CD4-positive, alpha-beta T cell treated with Interleukin-6 at 100 ng/mL for 8 hours (primary cell): ENCODE results near the gene PTBP1.

Source experiments
- DNase-seq: peaks from one replicate; pipeline ENCODE4 v3.0.0-alpha.2; 2020; ENCODE audit warnings: mixed read lengths, low spot score

Gene PTBP1

DNA sequence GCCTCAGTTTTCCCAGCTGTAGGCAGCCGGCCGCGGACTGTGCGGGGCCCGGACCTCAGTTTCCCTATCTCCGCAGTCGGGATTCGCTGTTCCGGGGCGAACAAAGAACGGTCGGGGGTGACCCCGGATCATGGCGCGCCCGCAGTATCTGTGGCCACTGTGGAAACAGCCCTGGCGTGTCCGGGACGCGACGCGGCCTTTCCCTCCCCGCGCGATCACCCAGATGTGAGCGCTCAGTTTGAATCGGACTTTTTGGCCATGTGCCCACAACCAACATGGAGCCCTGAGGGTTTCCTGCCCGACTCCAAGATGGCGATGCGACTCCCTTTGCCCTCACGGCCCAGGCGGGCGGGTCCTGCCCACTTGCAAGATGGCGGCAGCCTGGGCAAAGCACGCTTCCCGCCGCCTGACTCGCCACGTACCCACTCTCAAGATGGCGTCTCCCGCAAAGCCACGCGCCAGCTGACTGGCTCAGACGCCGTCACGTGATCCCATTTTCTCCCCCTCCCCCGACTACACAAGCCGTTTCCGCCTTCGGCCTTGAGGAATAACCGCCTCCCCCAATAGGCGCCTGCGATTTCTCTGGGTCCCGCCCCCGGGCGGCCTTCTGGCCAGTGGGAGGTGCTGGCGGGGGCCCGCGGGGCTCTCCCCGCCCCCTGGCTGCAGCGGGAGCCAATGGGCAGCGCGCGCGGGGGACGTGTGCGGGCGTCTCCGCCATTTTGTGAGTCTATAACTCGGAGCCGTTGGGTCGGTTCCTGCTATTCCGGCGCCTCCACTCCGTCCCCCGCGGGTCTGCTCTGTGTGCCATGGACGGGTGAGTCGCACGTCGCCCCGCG lies at the start of gene PTBP1:
Gene PTBP1, plus strand, starts transcription at position 761 of the 836 bp plus-strand sequence. Its CDS starts 46 bp downstream, at position 807.
- DNase-seq: peak; percentile 100

DNA sequence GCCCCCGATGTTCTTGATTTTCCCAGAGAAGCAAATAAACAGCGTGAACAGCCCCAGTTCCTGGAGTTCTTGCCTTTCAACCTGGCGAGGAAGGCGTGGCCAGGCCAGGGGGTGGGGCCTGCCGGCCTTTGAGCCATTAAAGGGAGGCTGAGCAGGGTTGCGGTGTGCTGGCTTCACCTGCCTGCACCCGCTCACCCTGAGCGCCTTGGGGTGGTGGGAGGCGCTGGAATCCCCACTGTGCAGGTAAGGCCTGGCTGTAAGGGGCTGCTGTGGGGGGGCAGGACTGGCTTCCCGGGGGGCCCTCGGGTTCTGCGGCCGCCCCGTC lies 49.0 kb upstream of the PTBP1 start:
- no peak for DNase-seq

DNA sequence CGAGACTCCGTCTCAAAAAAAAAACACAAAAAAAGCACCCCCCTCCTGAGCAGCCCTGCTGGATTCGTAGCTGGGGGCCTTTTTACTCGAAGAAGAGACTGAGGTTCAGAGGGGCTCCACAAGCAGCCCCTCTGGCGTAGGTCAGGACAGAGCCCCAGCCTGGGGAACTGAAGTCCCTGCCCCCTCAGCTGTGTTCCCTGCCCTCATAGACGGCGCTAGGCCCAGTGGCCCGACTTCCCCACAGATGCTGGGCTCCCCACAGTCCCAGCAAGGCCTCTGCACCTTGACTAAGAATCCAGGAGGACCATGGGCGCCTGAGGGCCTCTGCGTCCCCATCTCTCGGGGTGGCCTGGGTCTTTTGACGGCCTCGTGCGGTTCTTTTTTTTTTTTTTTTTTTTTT lies 47.4 kb upstream of the PTBP1 start:
- no peak for DNase-seq

DNA sequence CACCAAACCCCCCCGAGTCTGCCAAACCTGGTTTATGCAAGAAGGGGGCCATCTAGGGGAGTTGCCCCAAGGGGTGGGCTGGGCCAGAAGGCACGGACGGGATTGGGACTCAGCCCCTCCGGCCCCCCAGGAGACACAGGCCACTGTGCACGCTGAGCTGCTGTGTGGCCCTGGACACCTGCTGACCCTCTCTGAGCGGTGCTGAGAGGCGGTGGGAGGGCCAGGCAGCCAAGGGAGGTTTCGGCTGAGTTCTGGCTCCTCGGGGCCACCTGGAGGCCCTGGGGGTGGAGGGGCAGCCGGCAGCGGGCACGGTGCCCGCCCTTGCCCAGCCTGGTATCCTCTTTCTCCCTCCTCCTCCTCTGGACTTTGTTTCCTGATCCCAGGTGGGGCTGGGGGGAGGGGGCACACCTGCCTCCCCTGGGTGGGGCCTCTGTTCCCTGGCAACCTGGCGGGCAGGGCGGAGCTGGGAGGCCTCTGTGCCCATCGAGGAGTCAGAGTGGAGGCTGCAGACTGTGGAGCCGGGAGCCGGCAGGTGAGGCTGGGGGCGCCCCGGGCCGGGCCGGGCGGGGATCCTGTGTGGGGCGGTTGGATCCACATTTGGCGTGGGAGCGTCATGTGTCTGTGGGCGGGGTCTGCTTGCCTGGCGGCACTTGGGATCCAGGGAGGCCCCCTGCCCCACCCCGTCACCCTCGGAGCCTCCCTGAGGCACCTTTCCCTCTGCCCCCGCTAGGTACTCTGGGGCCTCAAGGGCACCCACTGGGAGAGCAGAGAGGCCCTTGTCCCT lies 46.4 kb upstream of the PTBP1 start, which contains the start of gene MISP:
Gene MISP, plus strand, starts transcription at position 473 of the 784 bp plus-strand sequence. CDS start 5,835 bp downstream, outside the sequence.
- no peak for DNase-seq

DNA sequence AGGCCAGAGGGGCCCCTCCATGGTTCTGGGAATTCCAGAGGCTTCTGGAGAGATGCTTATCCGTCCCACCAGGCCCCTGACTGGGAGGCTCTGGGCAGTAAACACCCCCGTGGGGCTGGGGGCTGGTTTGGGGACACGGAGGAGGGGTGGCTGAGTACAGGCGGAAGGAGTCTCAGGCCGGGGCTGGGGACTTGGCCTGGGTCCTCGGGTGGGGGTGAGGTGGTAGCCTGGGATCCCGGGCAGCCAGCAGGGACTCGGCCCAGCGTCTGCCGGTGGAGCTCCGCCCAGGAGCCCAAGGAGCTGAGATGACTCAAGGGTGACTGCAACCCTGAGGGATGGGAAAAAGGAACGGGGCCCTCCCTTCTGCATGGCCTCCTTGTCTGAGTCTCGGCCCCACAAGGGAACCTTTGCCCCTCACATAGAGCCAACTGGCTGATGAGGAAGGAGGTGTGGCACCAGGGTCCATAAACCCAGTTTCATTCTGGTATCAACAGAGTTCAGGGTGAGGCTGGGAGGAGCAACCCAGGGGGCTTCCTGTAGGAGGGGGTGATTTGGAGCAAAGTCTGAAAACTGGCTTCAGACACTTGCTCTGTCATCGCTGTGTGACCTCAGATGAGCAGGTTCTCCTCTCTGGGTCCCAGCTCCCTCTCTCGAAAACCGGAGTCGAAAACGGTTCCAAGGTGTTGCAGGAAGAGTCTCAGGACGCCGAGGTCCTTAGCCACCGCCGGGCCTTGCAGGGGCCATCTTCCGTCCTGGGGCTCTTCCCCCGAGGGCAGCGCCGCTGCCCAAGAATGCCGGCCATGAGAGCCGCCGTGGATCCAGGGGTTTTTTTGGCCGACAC lies 45.5 kb upstream of the PTBP1 start:
- DNase-seq: no peak

DNA sequence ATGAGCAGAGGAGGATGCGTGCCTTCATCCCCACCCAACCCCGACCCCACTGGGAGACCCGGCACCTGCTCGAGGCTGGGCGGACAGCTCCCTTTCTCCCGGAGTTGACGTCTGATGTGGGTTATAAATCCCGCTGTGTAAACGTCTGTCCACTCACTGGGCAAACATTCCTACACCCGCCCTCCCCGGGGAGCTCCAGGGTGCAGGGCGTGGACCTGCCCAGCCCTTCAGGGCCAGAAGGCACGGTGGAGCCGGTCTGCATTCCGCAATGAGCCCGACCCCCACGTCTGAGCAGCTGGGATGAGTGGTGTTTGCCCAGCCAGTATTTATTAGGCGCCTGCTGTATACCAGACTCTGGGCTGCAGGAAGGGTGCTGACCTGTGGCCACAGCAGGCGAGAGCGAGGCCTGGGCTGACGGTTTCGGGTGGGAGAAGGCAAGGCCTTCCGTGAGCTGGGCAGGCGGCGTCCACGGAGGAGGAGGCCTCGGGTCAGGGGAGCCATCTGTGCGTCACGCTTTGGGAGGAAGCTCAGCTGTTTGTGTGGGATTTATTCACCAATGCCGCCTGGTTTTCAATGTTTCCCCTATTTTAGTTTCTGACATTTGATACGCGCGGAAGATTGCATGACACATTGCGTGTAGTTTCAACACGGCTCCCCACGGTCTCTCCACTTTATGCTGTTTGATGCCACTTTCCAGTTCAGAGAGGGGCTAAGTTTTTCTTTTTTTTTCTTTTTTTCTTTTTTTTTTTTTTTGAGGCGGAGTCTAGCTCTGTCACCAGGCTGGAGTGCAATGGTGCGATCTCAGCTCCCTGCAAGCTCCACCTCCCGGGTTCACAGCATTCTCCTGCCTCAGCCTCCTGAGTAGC lies 44.4 kb upstream of the PTBP1 start:
- no peak for DNase-seq

DNA sequence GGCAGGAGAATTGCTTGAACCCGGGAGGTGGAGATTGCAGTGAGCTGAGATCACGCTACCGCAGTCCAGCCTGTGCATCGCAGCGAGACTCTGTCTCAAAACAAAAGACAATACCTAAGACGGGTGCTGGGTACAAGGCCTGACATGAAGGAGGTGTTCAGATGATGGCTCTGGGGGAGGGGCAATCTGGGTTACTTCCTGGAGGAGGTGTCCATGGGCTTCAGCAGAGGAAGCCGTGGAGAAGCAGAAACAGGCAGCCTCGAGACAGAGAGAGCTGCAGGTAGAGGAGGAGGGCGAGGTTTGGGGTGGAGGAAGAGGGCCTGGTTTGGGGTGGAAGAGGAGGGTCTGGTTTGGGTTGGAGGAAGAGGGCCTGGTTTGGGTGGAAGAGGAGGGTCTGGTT lies 42.7 kb upstream of the PTBP1 start:
- DNase-seq: no peak

DNA sequence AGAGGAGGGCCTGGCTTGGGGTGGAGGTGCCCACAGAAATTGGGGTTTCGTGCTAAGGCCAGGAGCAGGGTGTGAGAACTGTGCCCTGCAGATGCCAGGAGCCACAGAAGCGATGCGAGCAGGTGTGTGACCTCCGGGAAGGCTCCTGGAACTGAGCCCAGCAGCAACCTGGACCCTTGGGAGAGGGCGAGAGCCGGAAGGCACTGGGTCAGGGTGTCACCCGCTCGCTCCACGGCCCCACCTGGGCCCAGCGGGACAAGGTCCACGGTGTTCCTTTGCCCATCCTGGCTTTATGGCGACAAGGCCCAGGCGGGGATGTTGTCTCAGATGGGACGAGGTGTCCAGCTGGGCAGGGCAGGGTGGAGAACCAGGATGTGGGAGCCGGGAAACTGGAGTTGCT lies 42.2 kb upstream of the PTBP1 start:
- no peak for DNase-seq

DNA sequence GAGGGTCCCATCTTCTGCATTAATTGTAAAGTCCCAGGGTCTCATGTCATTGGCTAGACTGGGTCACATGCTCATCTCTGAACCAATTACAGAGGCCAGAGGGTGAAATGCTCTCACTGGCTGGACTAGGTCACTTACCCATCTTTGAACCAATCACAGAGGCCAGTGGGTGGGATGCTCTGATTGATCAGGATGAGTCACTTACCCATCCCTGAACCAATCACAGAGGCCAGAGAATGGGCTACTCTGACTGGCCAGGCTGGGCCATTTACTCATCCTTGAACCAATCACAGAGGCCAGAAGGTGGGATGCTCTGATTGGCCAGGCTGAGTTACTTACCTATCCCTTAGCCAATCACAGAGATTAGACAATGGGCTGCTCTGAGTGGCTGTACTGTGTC lies 41.0 kb upstream of the PTBP1 start:
- no peak for DNase-seq

- DNase-seq: no peak
Measured at GRCh38 chr19:756821-757688, 40.2 kb upstream of the PTBP1 start.

DNA sequence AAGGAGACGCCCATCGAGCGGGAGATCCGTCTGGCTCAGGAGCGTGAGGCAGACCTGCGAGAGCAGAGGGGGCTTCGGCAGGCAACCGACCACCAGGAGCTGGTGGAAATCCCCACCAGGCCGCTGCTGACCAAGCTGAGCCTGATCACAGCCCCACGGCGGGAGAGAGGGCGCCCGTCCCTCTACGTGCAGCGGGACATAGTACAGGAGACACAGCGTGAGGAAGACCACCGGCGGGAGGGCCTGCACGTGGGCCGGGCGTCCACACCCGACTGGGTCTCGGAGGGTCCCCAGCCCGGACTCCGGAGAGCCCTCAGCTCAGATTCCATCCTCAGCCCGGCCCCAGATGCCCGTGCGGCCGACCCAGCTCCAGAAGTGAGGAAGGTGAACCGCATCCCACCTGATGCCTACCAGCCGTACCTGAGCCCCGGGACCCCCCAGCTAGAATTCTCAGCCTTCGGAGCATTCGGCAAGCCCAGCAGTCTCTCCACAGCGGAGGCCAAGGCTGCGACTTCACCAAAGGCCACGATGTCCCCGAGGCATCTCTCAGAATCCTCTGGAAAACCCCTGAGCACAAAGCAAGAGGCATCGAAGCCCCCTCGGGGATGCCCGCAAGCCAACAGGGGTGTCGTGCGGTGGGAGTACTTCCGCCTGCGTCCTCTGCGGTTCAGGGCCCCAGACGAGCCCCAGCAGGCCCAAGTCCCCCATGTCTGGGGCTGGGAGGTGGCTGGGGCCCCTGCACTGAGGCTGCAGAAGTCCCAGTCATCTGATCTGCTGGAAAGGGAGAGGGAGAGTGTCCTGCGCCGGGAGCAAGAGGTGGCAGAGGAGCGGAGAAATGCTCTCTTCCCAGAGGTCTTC lies 39.2 kb upstream of the PTBP1 start:
- no peak for DNase-seq

GRCh38 chr19:763181-763580 lies 34.1 kb upstream of the PTBP1 start:
- DNase-seq: no peak

DNA sequence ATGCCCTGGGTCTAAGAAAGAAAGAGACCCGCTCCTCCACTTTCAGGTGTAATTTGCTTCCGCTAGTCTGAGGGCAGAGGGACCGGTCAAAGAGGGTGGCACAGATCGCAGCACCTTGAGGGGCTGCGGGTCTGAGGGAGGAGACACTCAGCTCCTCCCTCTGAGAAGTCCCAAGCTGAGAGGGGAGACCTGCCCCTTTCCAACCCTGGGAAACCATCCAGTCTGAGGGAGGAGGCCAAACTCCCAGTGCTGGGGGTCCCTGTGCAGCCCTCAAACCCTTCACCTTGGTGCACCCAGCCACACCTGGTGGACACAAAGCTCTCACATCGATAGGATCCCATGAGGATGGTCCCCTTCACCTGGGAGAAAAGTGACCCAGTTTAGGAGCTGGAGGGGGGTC lies 33.4 kb upstream of the PTBP1 start:
- no peak for DNase-seq

DNA sequence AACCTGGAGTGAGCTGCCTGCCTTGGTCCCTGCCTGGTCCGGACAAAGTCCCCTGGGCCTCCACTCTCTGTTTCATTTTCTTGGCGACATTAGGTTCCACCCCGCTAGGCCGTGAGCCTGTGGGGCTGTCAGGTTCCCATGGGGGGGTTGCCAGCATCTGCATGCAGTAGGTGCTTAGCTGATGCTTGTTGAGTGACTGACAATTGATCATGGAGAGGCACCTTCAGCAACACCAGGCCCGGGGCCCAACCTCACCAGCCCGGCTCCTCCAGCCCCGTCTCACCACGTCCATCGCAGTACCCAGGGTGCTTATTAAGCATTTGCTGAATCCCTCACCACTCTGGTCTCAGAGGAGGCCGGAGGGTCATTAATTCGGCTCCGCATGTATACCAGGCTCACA lies 33.0 kb upstream of the PTBP1 start:
- no peak for DNase-seq

GRCh38 chr19:765179-765738 lies 32.0 kb upstream of the PTBP1 start:
- DNase-seq: no peak

DNA sequence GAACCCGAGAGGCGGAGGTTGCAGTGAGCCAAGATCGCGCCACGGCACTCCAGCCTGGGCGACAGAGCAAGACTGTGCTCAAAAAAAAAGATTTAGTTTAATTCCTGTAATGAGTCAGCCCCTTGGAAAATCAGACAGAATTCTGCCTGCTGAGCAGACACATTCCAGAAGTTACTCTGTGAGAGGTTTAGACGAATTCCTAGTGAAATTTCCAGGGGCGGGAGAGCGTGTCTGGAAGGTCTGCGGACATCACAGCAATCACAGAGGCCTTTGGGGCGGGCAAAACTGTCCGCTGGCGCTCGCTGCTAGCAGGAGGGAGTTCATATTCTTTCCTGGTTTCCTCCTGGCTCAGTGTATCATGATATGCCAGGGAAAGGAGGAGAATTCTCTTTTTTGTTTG lies 28.8 kb upstream of the PTBP1 start:
- DNase-seq: no peak

GRCh38 chr19:769616-770015 lies 27.6 kb upstream of the PTBP1 start:
- no peak for DNase-seq

DNA sequence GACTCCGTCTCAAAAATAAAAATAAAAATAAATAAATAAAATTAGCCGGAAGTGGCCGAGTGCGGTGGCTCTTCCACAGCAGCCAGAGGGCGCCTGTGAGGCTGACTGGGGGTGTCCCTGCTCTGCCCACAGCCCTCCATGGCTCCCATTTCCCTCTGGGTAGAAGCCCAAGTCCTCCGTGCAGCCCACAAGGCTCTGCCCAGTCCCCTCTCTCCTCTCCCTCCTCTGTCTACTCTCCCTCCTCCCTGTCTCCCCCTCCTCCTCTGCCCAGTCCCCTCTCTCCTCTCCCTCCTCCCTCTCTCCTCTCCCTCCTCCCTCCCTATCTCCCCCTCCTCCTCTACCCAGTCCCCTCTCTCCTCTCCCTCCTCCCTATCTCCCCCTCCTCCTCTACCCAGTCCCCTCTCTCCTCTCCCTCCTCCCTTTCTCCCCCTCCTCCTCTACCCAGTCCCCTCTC lies 25.9 kb upstream of the PTBP1 start:
- DNase-seq: no peak

DNA sequence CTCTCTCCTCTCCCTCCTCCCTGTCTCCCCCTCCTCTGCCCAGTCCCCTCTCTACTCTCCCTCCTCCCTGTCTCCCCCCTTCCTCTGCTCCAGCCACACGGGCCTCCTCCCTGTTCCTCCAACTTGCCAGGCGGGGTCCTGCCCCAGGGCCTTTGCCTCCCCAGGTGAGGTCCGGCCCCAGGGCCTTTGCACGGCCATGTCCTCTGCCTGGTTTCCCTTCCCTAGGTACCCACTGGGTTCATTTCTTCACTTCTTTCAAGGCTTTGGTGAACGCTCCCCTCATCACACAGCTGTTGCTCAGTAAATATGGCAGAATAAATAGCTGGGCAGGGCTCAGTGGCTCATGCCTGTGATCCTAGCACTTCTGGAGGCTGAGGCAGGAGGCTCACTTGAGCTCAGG lies 25.2 kb upstream of the PTBP1 start:
- no peak for DNase-seq
